A549 (cell line): ENCODE data around the gene GPR137B. TPM values are rescaled to one million over a fixed set of nuclear protein-coding genes. Genes with fewer than 3 reads are reported as not detected.

Experiments used
- ATAC-seq, 2 experiments: fragments of 200-7000 bp in 1 of 2; fragments of >200 bp in 1 of 2; cut with Nextera tagmentation in 1 of 2; cut with Tn5 transposase in 1 of 2; 3 replicates each; pipeline versions ENCODE4 v1.8.0 to v1.9.1; 2018 to 2020; ENCODE audit warnings: mild to moderate bottlenecking in 1 of 2, moderate library complexity in 1 of 2
- CTCF ChIA-PET: fragments of 300-600 bp; sonication (Branson Sonifier 250); formaldehyde crosslinking; extraction: SDS; loops from one replicate; lab custom pipeline; 2021; ENCODE audit warnings: antibody characterized with exemption, inconsistent platforms; lab: Yijun Ruan, JAX
- POLR2A ChIA-PET: fragments of 350-600 bp; formaldehyde crosslinking; extraction: SDS; loops from one replicate; lab custom pipeline; 2021; ENCODE audit warnings: antibody characterized with exemption, inconsistent platforms; lab: Yijun Ruan, JAX
- DNase-seq, 2 experiments: peaks; one replicate each; pipeline versions ENCODE4 v3.0.0 to v3.0.0-alpha.2; 2011 to 2016; ENCODE audit warnings: low read depth in 1 of 2, low spot score in 1 of 2
- FAIRE-seq: peaks from 2 replicates; lab custom pipeline; 2011; peaks lifted over from hg19 to GRCh38; lab: Jason Lieb, UNC
- H3K27ac ChIP-seq, 2 experiments: fragments of >200 bp; sonication (Bioruptor Twin); formaldehyde crosslinking; 3 replicates each; pipeline ENCODE4 v1.5.1; 2016 to 2017
- H3K4me1 ChIP-seq: fragments of >200 bp; sonication (Bioruptor Twin); formaldehyde crosslinking; 3 replicates; pipeline ENCODE4 v1.6.1; 2016
- H3K4me2 ChIP-seq: fragments of >200 bp; sonication (Bioruptor Twin); formaldehyde crosslinking; 3 replicates; pipeline ENCODE4 v1.6.1; 2016
- H3K4me3 ChIP-seq: fragments of >200 bp; sonication (Bioruptor Twin); formaldehyde crosslinking; 3 replicates; pipeline ENCODE4 v1.5.1; 2016
- H3K9me3 ChIP-seq: fragments of >200 bp; sonication (Bioruptor Twin); formaldehyde crosslinking; 3 replicates; pipeline ENCODE4 v1.6.1; 2016
- CBX2 ChIP-seq: fragments of 200-600 bp; sonication (generic); IDR thresholded peaks from 2 replicates; pipeline ENCODE4 v1.6.1; 2016; ENCODE audit warnings: low read depth, mild to moderate bottlenecking, borderline replicate concordance
- CEBPB ChIP-seq, 2 experiments: fragments of >200 bp in 1 of 2; sonication (Bioruptor Twin) in 1 of 2; formaldehyde crosslinking in 1 of 2; IDR thresholded peaks; 2 replicates each; pipeline ENCODE4 v1.6.1; 2012 to 2016
- CHD2 ChIP-seq: fragments of 150-350 bp; IDR thresholded peaks from 2 replicates; pipeline ENCODE4 v1.6.1; 2014; ENCODE audit warnings: low read length; ENCODE audit not compliant: partially characterized antibody
- CHD4 ChIP-seq: fragments of 200-600 bp; sonication (generic); IDR thresholded peaks from 2 replicates; pipeline ENCODE4 v1.6.1; 2016; ENCODE audit warnings: antibody characterized with exemption, mild to moderate bottlenecking, borderline replicate concordance
- EP300 ChIP-seq, 2 experiments: fragments of >200 bp; sonication (Bioruptor Twin); formaldehyde crosslinking; IDR thresholded peaks; 2 replicates in 1 of 2; 3 replicates in 1 of 2; pipeline ENCODE4 v1.6.1; 2016 to 2017
- GATA3 ChIP-seq: IDR thresholded peaks from 2 replicates; pipeline ENCODE4 v1.6.1; 2012; ENCODE audit warnings: borderline replicate concordance
- HEYL ChIP-seq: fragments of 250-450 bp; sonication (Bioruptor Pico); IDR thresholded peaks from 2 replicates; pipeline ENCODE4 v1.8.0; 2021; ENCODE audit warnings: mild to moderate bottlenecking, moderate library complexity
- HOXB13 ChIP-seq: fragments of 250-450 bp; sonication (Bioruptor Pico); IDR thresholded peaks from 2 replicates; pipeline ENCODE4 v1.5.0; 2020; ENCODE audit warnings: low read depth, mild to moderate bottlenecking, moderate library complexity
- HOXB5 ChIP-seq: fragments of 250-450 bp; sonication (Bioruptor Pico); IDR thresholded peaks from 2 replicates; pipeline ENCODE4 v1.5.0; 2020; ENCODE audit warnings: mild to moderate bottlenecking, moderate library complexity
- KDM5A ChIP-seq: fragments of 200-600 bp; sonication (generic); IDR thresholded peaks from 2 replicates; pipeline ENCODE4 v1.6.1; 2016; ENCODE audit warnings: antibody characterized with exemption, mild to moderate bottlenecking
- MAFK ChIP-seq: fragments of 450-650 bp; IDR thresholded peaks from 2 replicates; pipeline ENCODE4 v1.6.1; 2014; ENCODE audit not compliant: partially characterized antibody
- MAZ ChIP-seq: fragments of 150-350 bp; IDR thresholded peaks from 2 replicates; pipeline ENCODE4 v1.6.1; 2014; ENCODE audit warnings: antibody characterized with exemption, low read depth, low read length, borderline replicate concordance
- NFE2L2 ChIP-seq: fragments of 150-350 bp; conservative IDR thresholded peaks from 2 replicates; pipeline ENCODE4 v1.6.1; 2014; ENCODE audit warnings: low read length
- NPAS2 ChIP-seq: fragments of 250-450 bp; sonication (Bioruptor Pico); IDR thresholded peaks from 2 replicates; pipeline ENCODE4 v1.8.0; 2022; ENCODE audit warnings: mild to moderate bottlenecking, moderate library complexity, borderline replicate concordance
- RFX5 ChIP-seq: fragments of 450-650 bp; IDR thresholded peaks from 2 replicates; pipeline ENCODE4 v1.7.1; 2014; ENCODE audit warnings: antibody characterized with exemption, mild to moderate bottlenecking, moderate library complexity
- RNF2 ChIP-seq: fragments of 200-600 bp; sonication (generic); IDR thresholded peaks from 2 replicates; pipeline ENCODE4 v1.6.1; 2016; ENCODE audit warnings: low read depth, mild to moderate bottlenecking, antibody characterized with exemption, moderate library complexity, borderline replicate concordance
- SREBF2 ChIP-seq: fragments of 450-650 bp; IDR thresholded peaks from 2 replicates; pipeline ENCODE4 v1.6.1; 2014; ENCODE audit warnings: mild to moderate bottlenecking, moderate library complexity
- TP53 ChIP-seq: fragments of 250-450 bp; sonication (Bioruptor Pico); IDR thresholded peaks from 2 replicates; pipeline ENCODE4 v1.5.0; 2021; ENCODE audit warnings: mild to moderate bottlenecking, moderate library complexity
- WGBS: methylation state at CpG from one replicate; pipeline ENCODE4 v1.1.6; 2017; ENCODE audit errors: missing lambda C conversion rate; 5-methylcytosine and 5-hydroxymethylcytosine counted together
- polyA plus RNA-seq, 4 experiments: library from polyadenylated mRNA; depleted of rRNA in 3 of 4; stranded (reverse); fragments of >200 nt; fragmentation: RNase III in 1 of 4; extraction: RNeasy Plus Mini Kit Qiagen cat#74134 plus additional on column Dnase treatment in 1 of 4; gene quantifications; 2 replicates in 3 of 4; 3 replicates in 1 of 4; pipeline ENCODE4 v1.2.3, GENCODE V29; 2011 to 2017
- TF ChIP-seq, protein P1 (sequence below): IDR thresholded peaks from 2 replicates; pipeline ENCODE4 v1.6.1; 2012; ENCODE audit warnings: low read depth, borderline replicate concordance
- TF ChIP-seq, protein P2 (sequence below): IDR thresholded peaks from 2 replicates; pipeline ENCODE4 v1.6.1; 2012
- TF ChIP-seq, protein P3 (sequence below): fragments of 450-650 bp; IDR thresholded peaks from 2 replicates; pipeline ENCODE4 v1.6.1; 2014; ENCODE audit warnings: antibody characterized with exemption
- TF ChIP-seq, protein P4 (sequence below): IDR thresholded peaks from 2 replicates; pipeline ENCODE4 v1.6.1; 2012

GPR137B gene
- polyA plus RNA-seq, 2 of the 4 experiments (the other 2 are of a cell fraction), result 5.8 to 9.2 TPM

DNA sequence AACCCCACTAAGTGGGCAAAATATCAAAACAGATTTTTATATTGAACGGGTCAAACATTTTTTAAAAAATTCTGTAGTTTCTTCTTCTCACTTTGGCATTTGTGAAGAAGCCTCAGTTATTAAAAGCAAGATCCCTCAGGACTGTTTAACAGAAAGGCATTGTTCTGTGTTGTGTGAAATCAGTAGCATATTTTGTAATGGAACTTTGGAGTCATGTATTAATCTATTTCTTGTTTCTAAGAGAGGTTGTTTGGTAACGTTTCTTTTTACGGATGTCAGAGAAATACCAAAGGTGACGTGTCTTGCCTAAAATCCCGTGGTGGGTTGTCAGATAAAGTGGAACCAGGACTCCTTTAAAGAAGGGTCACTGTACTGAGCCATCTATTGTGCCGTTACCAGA lies 23.7 kb downstream of the GPR137B start:
- Histone ChIP-seq H3K4me1 (peaks cover 12% of the 10 kb centered on the region), H3K9me3 (peaks cover 17% of the 10 kb centered on the region), H3K27ac (no peak overlapping the region)
- 86% methylated on average over 6 of the region's 6 CpGs for WGBS
- DNase-seq (no peak), FAIRE-seq (no peak)
- no peak for TF ChIP-seq GATA3
- TF ChIP-seq, protein P1, sequence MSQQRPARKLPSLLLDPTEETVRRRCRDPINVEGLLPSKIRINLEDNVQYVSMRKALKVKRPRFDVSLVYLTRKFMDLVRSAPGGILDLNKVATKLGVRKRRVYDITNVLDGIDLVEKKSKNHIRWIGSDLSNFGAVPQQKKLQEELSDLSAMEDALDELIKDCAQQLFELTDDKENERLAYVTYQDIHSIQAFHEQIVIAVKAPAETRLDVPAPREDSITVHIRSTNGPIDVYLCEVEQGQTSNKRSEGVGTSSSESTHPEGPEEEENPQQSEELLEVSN, result no peak
- TF ChIP-seq, protein P2, sequence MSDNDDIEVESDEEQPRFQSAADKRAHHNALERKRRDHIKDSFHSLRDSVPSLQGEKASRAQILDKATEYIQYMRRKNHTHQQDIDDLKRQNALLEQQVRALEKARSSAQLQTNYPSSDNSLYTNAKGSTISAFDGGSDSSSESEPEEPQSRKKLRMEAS, result no peak
- TF ChIP-seq CHD4, result no peak
- no peak for TF ChIP-seq HOXB5 (CRISPR knock-in tag)
- TF ChIP-seq NFE2L2, result no peak
- no peak for TF ChIP-seq CBX2
- TF ChIP-seq CHD2, result no peak
- TF ChIP-seq MAFK, result no peak
- TF ChIP-seq, all 56 proteins: peak for 0
- no peak for ATAC-seq
- CTCF ChIA-PET, result no interaction called here
- POLR2A ChIA-PET, result no interaction called here
- no peak overlapping the region for H3K4me3 ChIP-seq
- no peak overlapping the region for H3K4me2 ChIP-seq

DNA sequence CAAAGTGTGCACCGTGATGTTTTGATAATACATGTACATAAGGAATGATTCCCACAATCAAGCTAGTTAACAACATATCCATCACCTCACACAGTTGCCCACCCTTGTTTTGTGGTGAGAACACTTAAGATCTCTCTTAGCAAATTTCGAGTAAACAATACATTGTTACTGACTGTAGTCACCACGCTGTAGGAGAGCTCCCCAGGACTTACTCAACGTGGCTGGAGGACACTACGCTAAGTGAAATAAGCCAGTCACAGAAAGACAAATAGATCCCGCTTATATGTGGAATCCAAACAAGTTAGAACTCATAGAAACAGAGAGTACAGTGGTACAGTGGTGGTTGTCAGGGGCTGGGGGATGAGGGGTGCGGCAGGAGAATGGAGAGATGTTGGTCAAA lies 24.8 kb downstream of the GPR137B start:
- ChIA-PET POLR2A (interaction anchor here (0.5 kb wide), 1 partner anchor 14 kb away, joined by 3 read pairs; no protein-coding TSS in a partner anchor), CTCF (no interaction called here)
- TF ChIP-seq KDM5A (no peak), RNF2 (no peak), EP300 (IDR thresholded peaks at IDR 0.05) (no peak), HEYL (CRISPR knock-in tag) (no peak), RFX5 (no peak), MAZ (no peak), SREBF2 (no peak)
- TF ChIP-seq, protein P3, sequence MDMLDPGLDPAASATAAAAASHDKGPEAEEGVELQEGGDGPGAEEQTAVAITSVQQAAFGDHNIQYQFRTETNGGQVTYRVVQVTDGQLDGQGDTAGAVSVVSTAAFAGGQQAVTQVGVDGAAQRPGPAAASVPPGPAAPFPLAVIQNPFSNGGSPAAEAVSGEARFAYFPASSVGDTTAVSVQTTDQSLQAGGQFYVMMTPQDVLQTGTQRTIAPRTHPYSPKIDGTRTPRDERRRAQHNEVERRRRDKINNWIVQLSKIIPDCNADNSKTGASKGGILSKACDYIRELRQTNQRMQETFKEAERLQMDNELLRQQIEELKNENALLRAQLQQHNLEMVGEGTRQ, result no peak
- peaks cover 6% of the 10 kb centered on the region; the same call in 2 of the 3 replicates for H3K9me3 ChIP-seq
- FAIRE-seq (no peak), ATAC-seq (no peak), DNase-seq (no peak)
- WGBS, result 69% methylated on average over 7 of the region's 7 CpGs
- H3K4me3 ChIP-seq, result no peak overlapping the region
- H3K27ac ChIP-seq, result no peak overlapping the region
- no peak overlapping the region for H3K4me2 ChIP-seq
- H3K4me1 ChIP-seq, result peaks cover 12% of the 10 kb centered on the region

- Histone ChIP-seq H3K27ac (0 out of 6 replicates have a peak overlapping the region, but pooled peaks of 1 of the 2 experiments have one; percentile 41), H3K4me3 (no peak overlapping the region), H3K9me3 (peaks cover 2% of the 10 kb centered on the region; the same call in 2 of the 3 replicates), H3K4me1 (peaks cover 12% of the 10 kb centered on the region), H3K4me2 (no peak overlapping the region)
- DNase-seq (no peak), FAIRE-seq (no peak), ATAC-seq (no peak)
- POLR2A ChIA-PET, result no interaction called here
- CTCF ChIA-PET, result no interaction called here
- WGBS, result 78% methylated on average over 4 of the region's 4 CpGs
- TF ChIP-seq CHD4, result no peak
- TF ChIP-seq, protein P4, sequence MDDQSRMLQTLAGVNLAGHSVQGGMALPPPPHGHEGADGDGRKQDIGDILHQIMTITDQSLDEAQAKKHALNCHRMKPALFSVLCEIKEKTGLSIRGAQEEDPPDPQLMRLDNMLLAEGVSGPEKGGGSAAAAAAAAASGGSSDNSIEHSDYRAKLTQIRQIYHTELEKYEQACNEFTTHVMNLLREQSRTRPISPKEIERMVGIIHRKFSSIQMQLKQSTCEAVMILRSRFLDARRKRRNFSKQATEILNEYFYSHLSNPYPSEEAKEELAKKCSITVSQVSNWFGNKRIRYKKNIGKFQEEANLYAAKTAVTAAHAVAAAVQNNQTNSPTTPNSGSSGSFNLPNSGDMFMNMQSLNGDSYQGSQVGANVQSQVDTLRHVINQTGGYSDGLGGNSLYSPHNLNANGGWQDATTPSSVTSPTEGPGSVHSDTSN, result no peak
- no peak for TF ChIP-seq NPAS2 (CRISPR knock-in tag)
- TF ChIP-seq TP53 (CRISPR knock-in tag), result no peak
- TF ChIP-seq CEBPB (IDR thresholded peaks at IDR 0.05), result no peak
- TF ChIP-seq, protein P3, result no peak
- no peak for TF ChIP-seq HOXB13 (CRISPR knock-in tag)
- TF ChIP-seq, all 56 proteins: peak for 0
Observed at GRCh38 chr1:236167578-236167977, 25.2 kb downstream of the GPR137B start.
